ENCODE data around the gene TMCC3. TPM values are rescaled to one million over a fixed set of nuclear protein-coding genes. Genes with fewer than 3 reads are reported as not detected.
A peak's percentile ranks its signal among the peaks of the same experiment; 100 is the strongest.

Gene TMCC3
- total and polyA plus RNA-seq, 9 of the 15 experiments (the other 6 are each of a cell fraction or from before 2014, with no cell fraction given) = not detected

- no peak overlapping the region for H3K9ac ChIP-seq (ENCODE audit: insufficient read depth in 1 of 2, low read depth in 2 of 2, low read length in 2 of 2)
- peaks cover 38 to 50% of the 10 kb centered on the region in 2 experiments for H3K27me3 ChIP-seq (ENCODE audit: control insufficient read depth in 2 of 2, insufficient read depth in 2 of 2, low read length in 2 of 2)
- no peak overlapping the region for H3K27ac ChIP-seq (ENCODE audit: extremely low read depth, low read depth, low read length)
- H3K4me1 ChIP-seq (replicated peaks in 1 of 2; ENCODE audit: control insufficient read depth in 2 of 2, insufficient read depth in 2 of 2, low read length in 2 of 2) = no peaks in the 10 kb centered on the region
- in situ Hi-C loops (cut with MboI) (no loop called here), intact Hi-C loops (cut with micrococcal nuclease) (no loop called here)
- no peaks in the 10 kb centered on the region for H4K20me1 ChIP-seq (replicated peaks; ENCODE audit: control insufficient read depth, insufficient read depth, low read length)
- no peak for DNase-seq (ENCODE audit: extremely low read depth in 1 of 4, low spot score in 3 of 4)
- no peak for FAIRE-seq
- no peak for ATAC-seq
- no peaks in the 10 kb centered on the region for H3K36me3 ChIP-seq (ENCODE audit: control insufficient read depth, insufficient read depth, low read length)
- no peaks in the 10 kb centered on the region for H3K9me3 ChIP-seq (replicated peaks; ENCODE audit: control insufficient read depth, insufficient read depth, low read depth, low read length)
- H2AFZ ChIP-seq (ENCODE audit: low read depth, low read length) = no peak overlapping the region
- no peak overlapping the region for H3K4me3 ChIP-seq
- no peaks in the 10 kb centered on the region for H3K79me2 ChIP-seq (ENCODE audit: control insufficient read depth, insufficient read depth, low read length)
- no peak overlapping the region for H3K4me2 ChIP-seq (ENCODE audit: insufficient read depth, low read length)
- WGBS (ENCODE audit: insufficient coverage, low coverage, missing lambda C conversion rate) = 8% methylated on average over 6 of the region's 6 CpGs
- CTCF ChIA-PET (ENCODE audit: low intra/inter-chr PET ratio) = no interaction called here
- TF ChIP-seq MCM3 (IDR thresholded peaks at IDR 0.05) = no peak
- no peak for TF ChIP-seq PPARD (CRISPR knock-in tag; IDR thresholded peaks at IDR 0.05)
- no peak for TF ChIP-seq SAFB (IDR thresholded peaks at IDR 0.05; ENCODE audit: borderline replicate concordance, low read depth, low read length)
- BruUV-seq (replicated peaks) = no TSS peak
- POLR2A ChIA-PET = interaction anchor here (1.0 kb wide), 1 partner anchor 10 kb away, joined by 3 read pairs; no protein-coding TSS in a partner anchor
- H3K9me1 ChIP-seq (ENCODE audit: control insufficient read depth, insufficient read depth, low read length) = no peaks in the 10 kb centered on the region
Measured at GRCh38 chr12:94567761-94568160, 82.6 kb downstream of the TMCC3 start.

GRCh38 chr12:94566345-94566744 lies 84.0 kb downstream of the TMCC3 start:
- in situ Hi-C loops (cut with MboI) (no loop called here), intact Hi-C loops (cut with micrococcal nuclease) (no loop called here)
- 1% methylated on average over 8 of the region's 8 CpGs for WGBS (ENCODE audit: insufficient coverage, low coverage, missing lambda C conversion rate)
- Histone ChIP-seq H3K27ac (ENCODE audit: extremely low read depth, low read depth, low read length) (no peak overlapping the region), H3K9ac (ENCODE audit: insufficient read depth in 1 of 2, low read depth in 2 of 2, low read length in 2 of 2) (no peak overlapping the region), H3K4me2 (ENCODE audit: insufficient read depth, low read length) (no peak overlapping the region), H3K79me2 (ENCODE audit: control insufficient read depth, insufficient read depth, low read length) (no peaks in the 10 kb centered on the region), H3K4me3 (no peak overlapping the region), H3K9me1 (ENCODE audit: control insufficient read depth, insufficient read depth, low read length) (no peaks in the 10 kb centered on the region), H3K4me1 (replicated peaks in 1 of 2; ENCODE audit: control insufficient read depth in 2 of 2, insufficient read depth in 2 of 2, low read length in 2 of 2) (no peaks in the 10 kb centered on the region), H3K27me3 (ENCODE audit: control insufficient read depth in 2 of 2, insufficient read depth in 2 of 2, low read length in 2 of 2) (peaks cover 37 to 46% of the 10 kb centered on the region in 2 experiments), H3K9me3 (replicated peaks; ENCODE audit: control insufficient read depth, insufficient read depth, low read depth, low read length) (no peaks in the 10 kb centered on the region), H2AFZ (ENCODE audit: low read depth, low read length) (no peak overlapping the region), H3K36me3 (ENCODE audit: control insufficient read depth, insufficient read depth, low read length) (no peaks in the 10 kb centered on the region), H4K20me1 (replicated peaks; ENCODE audit: control insufficient read depth, insufficient read depth, low read length) (no peaks in the 10 kb centered on the region)
- DNase-seq (ENCODE audit: extremely low read depth in 1 of 4, low spot score in 3 of 4) (no peak), FAIRE-seq (peak; percentile 6), ATAC-seq (no peak)
- ChIA-PET POLR2A (no interaction called here), CTCF (ENCODE audit: low intra/inter-chr PET ratio) (no interaction called here)
- BruUV-seq (replicated peaks) = no TSS peak
- TF ChIP-seq TRIM28 (IDR thresholded peaks at IDR 0.05) (no peak), SPI1 (IDR thresholded peaks at IDR 0.05; ENCODE audit: borderline replicate concordance, low read depth, low read length) (peak; percentile 85)

Data from K562 (cell line).